GM12801 (cell line): ENCODE results near the gene DGKQ.

Experiments
- CTCF ChIP-seq: IDR thresholded peaks from one replicate; pipeline ENCODE4 v1.5.1; 2011; ENCODE audit warnings: control low read depth; ENCODE audit not compliant: insufficient read length; ENCODE audit errors: extremely low read depth

Gene DGKQ

GRCh38 chr4:970854-971520, 2.4 kb downstream of the DGKQ start:
- TF ChIP-seq CTCF = no peak

DNA sequence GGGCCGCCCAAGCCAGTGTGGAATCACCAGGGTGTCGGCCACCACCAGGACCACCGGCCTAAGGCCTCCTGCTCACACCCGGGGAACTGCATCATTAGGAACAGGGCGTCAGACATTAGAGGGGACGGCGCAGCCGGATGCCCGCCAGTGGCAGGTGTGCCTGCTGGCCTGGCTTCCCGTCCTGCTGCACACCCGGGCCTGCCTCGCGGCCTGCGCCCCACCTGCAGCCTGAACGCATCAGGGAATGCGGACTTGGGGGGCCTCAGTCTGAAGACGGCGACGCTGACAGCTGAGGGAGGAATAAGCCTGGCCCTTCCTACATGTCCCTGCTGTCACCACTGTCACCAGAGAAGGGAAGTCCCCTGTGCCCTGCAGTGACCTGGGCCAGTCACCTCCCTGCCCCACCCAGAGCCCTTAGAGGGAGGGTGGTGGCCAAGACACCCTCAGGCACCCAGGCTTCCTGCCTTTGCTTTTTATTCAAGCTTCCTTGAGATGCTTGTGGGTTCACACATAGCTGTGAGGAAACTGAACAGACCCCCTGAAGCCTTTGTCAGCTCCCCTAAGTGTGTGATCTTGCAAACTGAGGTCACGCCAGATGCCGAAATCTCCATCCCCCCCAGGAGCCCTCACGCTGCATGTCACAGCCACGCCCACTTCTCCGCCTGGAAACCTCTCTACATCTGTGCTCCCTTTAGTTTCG, 3.2 kb downstream of the DGKQ start:
- TF ChIP-seq CTCF = no peak

- TF ChIP-seq CTCF = no peak
These were observed 4.6 kb downstream of the DGKQ start for GRCh38 chr4:968621-969394.

- TF ChIP-seq CTCF = no peak
These were observed 5.1 kb downstream of the DGKQ start for GRCh38 chr4:968221-968620.

- TF ChIP-seq CTCF = no peak
These were observed 6.0 kb downstream of the DGKQ start for GRCh38 chr4:967113-968104.

DNA sequence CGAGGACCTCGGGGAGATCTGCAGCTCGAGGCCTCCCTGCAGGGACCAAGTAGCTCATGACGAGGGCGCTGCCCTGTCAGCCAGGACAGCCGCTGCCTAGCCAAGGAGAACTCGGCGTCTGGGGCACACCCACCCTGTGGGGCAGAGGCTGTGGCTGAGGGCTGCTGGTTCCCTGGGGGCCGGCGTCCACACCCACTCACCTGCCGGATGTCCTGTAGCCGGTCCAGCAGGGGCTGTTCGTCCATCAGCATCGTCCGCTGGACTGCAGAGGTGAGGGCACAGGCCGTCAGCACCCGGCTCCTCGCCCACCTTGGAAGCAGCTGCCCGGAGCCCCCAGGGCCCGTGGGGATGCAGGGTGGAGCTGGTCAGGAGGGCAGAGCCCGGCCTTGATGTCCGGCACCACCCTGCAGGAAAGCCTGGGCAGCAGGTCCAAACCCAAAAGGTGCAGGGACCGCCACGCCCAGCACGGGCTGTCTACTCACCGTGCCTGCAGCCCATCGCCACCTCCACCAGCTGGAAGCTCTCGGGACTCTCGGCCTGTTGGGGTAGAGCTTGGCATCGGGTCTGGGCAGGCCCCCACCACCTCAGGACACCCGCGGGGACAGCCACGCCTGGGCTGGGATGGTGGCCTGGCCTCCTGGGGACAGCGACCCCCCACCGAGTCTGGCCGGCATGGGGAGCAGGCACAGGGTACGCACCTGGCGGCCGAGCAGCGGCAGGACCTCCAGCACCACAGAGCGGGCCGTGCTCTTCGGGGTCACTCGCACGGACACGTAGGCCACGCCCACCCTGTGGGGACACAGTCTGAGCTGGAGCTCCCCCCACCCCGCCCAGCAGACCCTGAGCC, 6.9 kb downstream of the DGKQ start:
- TF ChIP-seq CTCF = no peak
